SU-DHL-6 (cell line): ENCODE results near the gene CLDN14.

Source experiments
- CTCF ChIP-seq: fragments of 200-600 bp; sonication (generic); IDR thresholded peaks from one replicate; pipeline ENCODE4 v1.5.1; 2017; ENCODE audit warnings: antibody characterized with exemption, mild to moderate bottlenecking, low read length, moderate library complexity; ENCODE audit not compliant: insufficient read depth, poor library complexity, severe bottlenecking
- EZH2phosphoT487 ChIP-seq: fragments of 200-600 bp; sonication (generic), shearing (Covaris generic); conservative IDR thresholded peaks from 2 replicates; pipeline ENCODE4 v1.6.1; 2018; ENCODE audit warnings: mild to moderate bottlenecking, antibody characterized with exemption, low read length, moderate library complexity, mixed read lengths

- TF ChIP-seq CTCF: no peak
- TF ChIP-seq EZH2phosphoT487: no peak
Observed at GRCh38 chr21:36419241-36419640, 60.7 kb downstream of the CLDN14 start.
